CD14-positive monocyte (primary cell): ENCODE data around the gene ADAM30. TPM values are rescaled to one million over a fixed set of nuclear protein-coding genes. Genes with fewer than 3 reads are reported as not detected.
"Not testable (repeated sequence)": the region's sequence is repeated elsewhere in the genome, so short reads cannot be mapped to it uniquely, and the experiment has no call there.

ENCODE experiments used
- DNase-seq, 3 donors: peaks; one replicate each; pipeline ENCODE4 v3.0.0-alpha.2; 2011 to 2022
- H2AFZ ChIP-seq: 2 replicates; pipeline ENCODE4 v1.6.0; 2012; ENCODE audit warnings: mild to moderate bottlenecking, low read depth, low read length, inconsistent platforms; ENCODE audit not compliant: insufficient read depth, poor library complexity, severe bottlenecking
- H3K27ac ChIP-seq, 2 donors: 1 replicate in 1 of 2; 2 replicates in 1 of 2; pipeline ENCODE4 v1.5.1; 2012 to 2013; ENCODE audit warnings: low read length in 2 of 2, control low read depth in 1 of 2, inconsistent platforms in 1 of 2, low read depth in 1 of 2, mild to moderate bottlenecking in 1 of 2
- H3K27me3 ChIP-seq, 2 donors: one replicate each; pipeline versions ENCODE4 v1.6.0 to v1.6.1; 2011 to 2013; ENCODE audit warnings: low read length in 2 of 2; ENCODE audit not compliant: control insufficient read depth in 2 of 2, insufficient read depth in 2 of 2
- H3K36me3 ChIP-seq, 2 donors: replicated peaks in 1 of 2; 1 replicate in 1 of 2; 2 replicates in 1 of 2; pipeline versions ENCODE4 v1.5.1 to v1.6.1; 2012 to 2013; ENCODE audit warnings: low read length in 2 of 2, control low read depth in 1 of 2, inconsistent platforms in 1 of 2, mild to moderate bottlenecking in 1 of 2; ENCODE audit not compliant: insufficient read depth in 2 of 2, control insufficient read depth in 1 of 2
- H3K4me1 ChIP-seq, 2 donors: 1 replicate in 1 of 2; 2 replicates in 1 of 2; pipeline versions ENCODE4 v1.5.1 to v1.6.1; 2012 to 2013; ENCODE audit warnings: low read length in 2 of 2, control low read depth in 1 of 2, inconsistent platforms in 1 of 2, mild to moderate bottlenecking in 1 of 2, moderate library complexity in 1 of 2; ENCODE audit not compliant: insufficient read depth in 2 of 2, control insufficient read depth in 1 of 2
- H3K4me2 ChIP-seq: replicated peaks from 2 replicates; pipeline ENCODE3; 2012; ENCODE audit warnings: low read length, moderate library complexity, mild to moderate bottlenecking; ENCODE audit not compliant: poor library complexity, severe bottlenecking; ENCODE audit errors: extremely low read depth
- H3K4me3 ChIP-seq, 3 experiments: fragments of 200-600 bp in 1 of 3; sonication (generic) in 1 of 3; replicated peaks in 1 of 3; 1 replicate in 2 of 3; 2 replicates in 1 of 3; pipeline ENCODE4 v1.5.1; 2011 to 2013; ENCODE audit warnings: low read length in 3 of 3, mild to moderate bottlenecking in 3 of 3, control low read depth in 2 of 3, low read depth in 2 of 3, inconsistent platforms in 1 of 3, moderate library complexity in 1 of 3
- H3K79me2 ChIP-seq: 2 replicates; pipeline ENCODE4 v1.6.0; 2012; ENCODE audit warnings: mild to moderate bottlenecking, control low read depth, inconsistent platforms, low read length, moderate library complexity; ENCODE audit not compliant: insufficient read depth
- H3K9ac ChIP-seq: 2 replicates; pipeline ENCODE4 v1.6.0; 2017; ENCODE audit warnings: low read length, mild to moderate bottlenecking; ENCODE audit not compliant: insufficient read depth, poor library complexity, severe bottlenecking
- H3K9me3 ChIP-seq, 2 donors: replicated peaks in 1 of 2; 1 replicate in 1 of 2; 2 replicates in 1 of 2; pipeline versions ENCODE4 v1.5.1 to v1.6.1; 2012 to 2013; ENCODE audit warnings: low read length in 2 of 2, control low read depth in 1 of 2; ENCODE audit not compliant: control insufficient read depth in 1 of 2, insufficient read depth in 1 of 2
- H4K20me1 ChIP-seq: 2 replicates; pipeline ENCODE4 v1.6.0; 2012; ENCODE audit warnings: mild to moderate bottlenecking, low read length, control low read depth, moderate library complexity; ENCODE audit not compliant: insufficient read depth
- H3K27ac Mint-ChIP-seq, 7 donors: one replicate each; pipeline ENCODE4 v1.8.0; 2020; ENCODE audit warnings: mild to moderate bottlenecking in 7 of 7, mixed read lengths in 7 of 7, moderate library complexity in 6 of 7, inconsistent platforms in 2 of 7
- H3K27me3 Mint-ChIP-seq, 3 donors: one replicate each; pipeline ENCODE4 v1.8.0; 2021 to 2022; ENCODE audit warnings: low read depth in 3 of 3, mild to moderate bottlenecking in 3 of 3, mixed read lengths in 3 of 3, moderate library complexity in 3 of 3, inconsistent platforms in 1 of 3
- H3K36me3 Mint-ChIP-seq, 2 donors: one replicate each; pipeline ENCODE4 v1.8.0; 2020; ENCODE audit warnings: mixed read lengths in 2 of 2, inconsistent platforms in 1 of 2, mild to moderate bottlenecking in 1 of 2
- H3K4me1 Mint-ChIP-seq: one replicate; pipeline ENCODE4 v1.8.0; 2020; ENCODE audit warnings: mild to moderate bottlenecking, mixed read lengths
- H3K4me3 Mint-ChIP-seq, 2 donors: one replicate each; pipeline ENCODE4 v1.8.0; 2020; ENCODE audit warnings: mild to moderate bottlenecking in 2 of 2, mixed read lengths in 2 of 2, moderate library complexity in 1 of 2
- H3K9me3 Mint-ChIP-seq, 7 donors: one replicate each; pipeline ENCODE4 v1.8.0; 2020 to 2022; ENCODE audit warnings: mixed read lengths in 7 of 7, mild to moderate bottlenecking in 6 of 7, moderate library complexity in 6 of 7, inconsistent platforms in 2 of 7
- WGBS: methylation state at CpG from one replicate; pipeline ENCODE4 v1.1.5; 2013; ENCODE audit warnings: missing lambda C conversion rate; ENCODE audit not compliant: insufficient coverage; 5-methylcytosine and 5-hydroxymethylcytosine counted together
- intact Hi-C, 2 donors: fragments of 100-400 bp; cut with micrococcal nuclease; formaldehyde crosslinking; loops; one replicate each; pipeline versions ENCODE4 v1.15.0 to v1.15.1; 2023
- polyA plus RNA-seq, 3 donors: library from polyadenylated mRNA; depleted of rRNA in 1 of 3; unstranded in 2 of 3; stranded (reverse) in 1 of 3; fragments of 300-500 nt in 2 of 3; fragments of >200 nt in 1 of 3; fragmentation: Illumina TruSeq in 2 of 3; gene quantifications; 1 replicate in 2 of 3; 2 replicates in 1 of 3; pipeline ENCODE4 v1.2.3, GENCODE V29; 2012 to 2021
- TF ChIP-seq, protein P1 (sequence below): fragments of 200-600 bp; IDR thresholded peaks from one replicate; pipeline ENCODE4 v1.8.0; 2022; ENCODE audit warnings: antibody characterized with exemption, mild to moderate bottlenecking

The ADAM30 gene
- polyA plus RNA-seq, 3 donors, result not detected

DNA sequence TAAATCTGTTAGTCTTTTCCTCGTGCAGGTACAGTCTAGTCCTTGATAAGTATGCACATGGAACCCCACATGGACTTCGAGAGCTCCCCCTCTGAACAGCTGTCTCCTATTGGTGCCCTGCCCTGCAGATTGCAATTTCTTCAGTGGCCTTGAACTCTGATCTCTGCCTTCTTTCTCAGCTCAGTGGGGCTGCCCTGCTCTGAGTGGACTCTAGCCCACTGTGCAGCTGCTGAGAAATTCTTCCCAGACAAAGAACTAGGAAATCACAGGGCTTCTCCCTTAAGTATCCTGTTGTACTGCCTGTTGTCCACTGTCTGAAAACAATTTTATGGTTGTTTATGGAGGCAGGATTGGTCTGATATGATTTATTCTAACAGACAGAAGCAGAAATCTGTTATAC is 38.2 kb downstream of the ADAM30 start:
- Histone ChIP-seq H3K4me3 (no peak overlapping the region), H3K27me3 (no peaks in the 10 kb centered on the region), H2AFZ (no peak overlapping the region), H4K20me1 (no peaks in the 10 kb centered on the region), H3K9me3 (no peaks in the 10 kb centered on the region), H3K27ac (peak overlapping the region in 1 of 2 donors; percentile 48), H3K4me1 (peaks cover 20 to 21% of the 10 kb centered on the region in 2 donors), H3K36me3 (no peaks in the 10 kb centered on the region), H3K4me2 (no peak overlapping the region), H3K79me2 (no peaks in the 10 kb centered on the region), H3K9ac (no peak overlapping the region)
- peaks cover 0 to 2% (median 0%) of the 10 kb centered on the region in 3 donors for H3K27me3 Mint-ChIP-seq
- TF ChIP-seq, protein P1, sequence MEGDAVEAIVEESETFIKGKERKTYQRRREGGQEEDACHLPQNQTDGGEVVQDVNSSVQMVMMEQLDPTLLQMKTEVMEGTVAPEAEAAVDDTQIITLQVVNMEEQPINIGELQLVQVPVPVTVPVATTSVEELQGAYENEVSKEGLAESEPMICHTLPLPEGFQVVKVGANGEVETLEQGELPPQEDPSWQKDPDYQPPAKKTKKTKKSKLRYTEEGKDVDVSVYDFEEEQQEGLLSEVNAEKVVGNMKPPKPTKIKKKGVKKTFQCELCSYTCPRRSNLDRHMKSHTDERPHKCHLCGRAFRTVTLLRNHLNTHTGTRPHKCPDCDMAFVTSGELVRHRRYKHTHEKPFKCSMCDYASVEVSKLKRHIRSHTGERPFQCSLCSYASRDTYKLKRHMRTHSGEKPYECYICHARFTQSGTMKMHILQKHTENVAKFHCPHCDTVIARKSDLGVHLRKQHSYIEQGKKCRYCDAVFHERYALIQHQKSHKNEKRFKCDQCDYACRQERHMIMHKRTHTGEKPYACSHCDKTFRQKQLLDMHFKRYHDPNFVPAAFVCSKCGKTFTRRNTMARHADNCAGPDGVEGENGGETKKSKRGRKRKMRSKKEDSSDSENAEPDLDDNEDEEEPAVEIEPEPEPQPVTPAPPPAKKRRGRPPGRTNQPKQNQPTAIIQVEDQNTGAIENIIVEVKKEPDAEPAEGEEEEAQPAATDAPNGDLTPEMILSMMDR, result no peak
- H3K27ac Mint-ChIP-seq, result peak overlapping the region in 1 of 7 donors; percentile 37
- WGBS, result 100% methylated on average over 2 of the region's 2 CpGs
- peaks cover 22% of the 10 kb centered on the region for H3K4me1 Mint-ChIP-seq
- intact Hi-C loops, result no loop called here
- DNase-seq, result no peak
- H3K9me3 Mint-ChIP-seq, result peaks cover 0 to 4% (median 0%) of the 10 kb centered on the region in 7 donors
- H3K4me3 Mint-ChIP-seq, result no peak overlapping the region
- H3K36me3 Mint-ChIP-seq, result no peaks in the 10 kb centered on the region

DNA sequence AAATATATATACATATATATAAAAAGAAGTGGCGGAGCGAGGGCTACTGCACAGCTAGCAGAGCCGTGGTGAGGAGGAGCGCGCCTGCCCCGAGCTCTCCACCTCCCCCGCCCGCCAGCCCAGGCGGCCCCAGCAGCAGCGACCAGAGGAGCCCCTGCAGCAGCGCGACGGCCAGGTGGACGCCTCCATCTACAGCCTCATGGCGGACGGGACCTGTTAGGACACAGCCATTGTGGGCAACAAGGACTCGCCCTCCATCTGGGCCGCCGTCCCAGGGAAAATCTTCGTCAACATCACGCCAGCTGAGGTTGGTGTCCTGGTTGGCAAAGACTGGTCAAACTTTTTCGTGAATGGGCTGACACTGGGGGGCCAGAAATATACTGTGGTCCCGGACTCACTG is 43.2 kb downstream of the ADAM30 start:
- peaks cover 1% of the 10 kb centered on the region for H3K4me1 Mint-ChIP-seq
- WGBS, result 93% methylated on average over 19 of the region's 23 CpGs

DNA sequence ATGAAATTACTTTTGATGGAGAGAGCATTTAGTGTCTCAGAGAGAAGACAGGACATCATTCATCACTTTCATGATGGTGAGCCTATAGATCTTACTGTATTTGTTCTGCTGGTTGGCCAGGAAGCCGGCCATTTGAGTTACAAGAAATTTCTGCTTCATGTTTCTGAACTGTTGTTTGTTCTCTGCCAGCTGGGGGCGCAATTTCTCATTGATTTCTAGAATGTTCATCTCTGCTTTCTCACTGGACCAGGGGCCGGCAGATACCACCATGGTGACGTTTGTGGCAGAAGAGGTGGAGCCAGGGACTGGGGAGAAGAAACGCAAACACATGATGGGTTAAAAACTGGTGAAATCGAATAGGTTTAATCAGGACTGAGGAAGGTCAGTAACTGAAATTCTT is 52.1 kb downstream of the ADAM30 start:
- H3K9me3 ChIP-seq, H2AFZ ChIP-seq, H3K9ac ChIP-seq, H3K4me1 Mint-ChIP-seq, H3K4me3 Mint-ChIP-seq, H3K79me2 ChIP-seq, H3K36me3 ChIP-seq, H3K9me3 Mint-ChIP-seq, H3K27ac ChIP-seq, intact Hi-C loops, H3K4me2 ChIP-seq, H3K27me3 ChIP-seq, DNase-seq, H3K4me3 ChIP-seq, H3K36me3 Mint-ChIP-seq, H3K27me3 Mint-ChIP-seq, H4K20me1 ChIP-seq, H3K4me1 ChIP-seq: not testable (repeated sequence)
- H3K27ac Mint-ChIP-seq, result peak overlapping the region in 1 of 7 donors; percentile 28
- 87% methylated on average over 4 of the region's 6 CpGs for WGBS

More for the DNA sequence above, 43.2 kb downstream of the ADAM30 start:
- intact Hi-C loops, result no loop called here
- H3K4me3 ChIP-seq, result no peak overlapping the region
- TF ChIP-seq, protein P1, result no peak
- H4K20me1 ChIP-seq, result no peaks in the 10 kb centered on the region
- H3K36me3 ChIP-seq, result no peaks in the 10 kb centered on the region
- H3K36me3 Mint-ChIP-seq, result no peaks in the 10 kb centered on the region
- H3K27ac Mint-ChIP-seq, result no peak overlapping the region
- no peaks in the 10 kb centered on the region for H3K79me2 ChIP-seq
- DNase-seq, result no peak
- peaks cover 0 to 2% (median 0%) of the 10 kb centered on the region in 7 donors for H3K9me3 Mint-ChIP-seq
- H3K27me3 ChIP-seq, result no peaks in the 10 kb centered on the region
- no peak overlapping the region for H3K4me3 Mint-ChIP-seq
- no peak overlapping the region for H3K9ac ChIP-seq
- H3K4me2 ChIP-seq, result no peak overlapping the region
- no peak overlapping the region for H3K27ac ChIP-seq
- H3K9me3 ChIP-seq, result no peaks in the 10 kb centered on the region
- H2AFZ ChIP-seq, result no peak overlapping the region
- H3K27me3 Mint-ChIP-seq, result peaks cover 0 to 2% (median 2%) of the 10 kb centered on the region in 3 donors
- no peaks in the 10 kb centered on the region for H3K4me1 ChIP-seq
